ENCODE results near the gene SCPEP1.

DNA sequence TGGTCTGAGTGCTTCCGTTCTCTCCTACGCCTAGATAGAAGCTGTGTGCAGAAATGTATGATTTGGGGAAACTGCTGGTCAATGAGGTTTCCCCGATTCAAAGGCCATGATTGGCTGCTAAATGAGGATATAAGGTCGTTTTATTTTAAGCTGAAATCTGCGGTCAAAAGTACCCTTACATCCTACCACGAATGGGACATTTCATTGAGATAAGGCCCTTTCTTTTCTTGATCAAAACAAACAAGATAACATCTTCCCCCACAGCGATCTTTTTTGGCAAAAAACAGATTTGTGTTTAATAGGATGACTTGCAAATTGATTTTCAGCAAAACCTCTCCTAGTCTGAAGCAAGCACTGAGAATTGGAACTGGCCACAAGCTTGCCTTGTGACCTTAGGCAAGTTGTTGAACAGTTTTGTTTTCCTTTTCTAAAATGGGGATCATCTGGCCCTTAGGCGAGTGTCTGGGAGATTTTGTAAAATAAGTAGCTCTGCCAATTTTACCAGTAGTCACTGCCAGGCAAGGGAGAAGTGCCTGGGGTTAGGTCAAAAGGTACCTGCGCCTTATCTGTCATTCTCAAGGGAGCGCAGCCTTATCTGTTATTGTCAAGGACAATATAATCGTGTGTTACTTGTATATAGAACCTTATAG is 635 bp downstream of the SCPEP1 start:
- no peak for TF ChIP-seq EZH2 (IDR thresholded peaks at IDR 0.05; ENCODE audit: insufficient read depth, poor library complexity, severe bottlenecking)
- no peak for TF ChIP-seq EZH2phosphoT487 (IDR thresholded peaks at IDR 0.05; ENCODE audit: insufficient read depth, low read depth)

All from GM23248 (cell line).